Smooth muscle cell (in vitro differentiated cells): ENCODE measurements around the gene CNTD1. TPM values are rescaled to one million over a fixed set of nuclear protein-coding genes. Genes with fewer than 3 reads are reported as not detected.

Source experiments
- DNase-seq: peaks from one replicate; lab custom pipeline; 2025; ENCODE audit not compliant: unreplicated experiment; lab: John Stamatoyannopoulos, UW
- H2AFZ ChIP-seq: fragments of 200-600 bp; sonication (generic); 2 replicates; pipeline ENCODE4 v1.6.0; 2016; ENCODE audit warnings: antibody characterized with exemption, low read depth, mild to moderate bottlenecking
- H3F3A ChIP-seq: fragments of 200-600 bp; sonication (generic); 2 replicates; pipeline ENCODE4 v1.6.0; 2017; ENCODE audit warnings: antibody characterized with exemption, low read depth
- H3K27ac ChIP-seq: fragments of 200-600 bp; sonication (generic); 2 replicates; pipeline ENCODE4 v1.5.1; 2016; ENCODE audit warnings: low read depth, mild to moderate bottlenecking
- H3K27me3 ChIP-seq: fragments of 200-600 bp; sonication (generic); 2 replicates; pipeline ENCODE4 v1.6.1; 2016; ENCODE audit warnings: low read depth, mild to moderate bottlenecking
- H3K36me3 ChIP-seq: fragments of 200-600 bp; sonication (generic); 2 replicates; pipeline ENCODE4 v1.5.1; 2016; ENCODE audit warnings: low read depth
- H3K4me1 ChIP-seq: fragments of 200-600 bp; sonication (generic); 2 replicates; pipeline ENCODE4 v1.5.1; 2016; ENCODE audit warnings: low read depth
- H3K4me2 ChIP-seq: fragments of 200-600 bp; sonication (generic); 2 replicates; pipeline ENCODE4 v1.6.0; 2016; ENCODE audit warnings: mild to moderate bottlenecking
- H3K4me3 ChIP-seq: fragments of 200-600 bp; sonication (generic); 2 replicates; pipeline ENCODE4 v1.5.1; 2016; ENCODE audit warnings: mild to moderate bottlenecking
- H3K79me2 ChIP-seq: fragments of 200-600 bp; sonication (generic); 2 replicates; pipeline ENCODE4 v1.6.0; 2016; ENCODE audit warnings: low read depth, mild to moderate bottlenecking
- H3K9ac ChIP-seq: fragments of 200-600 bp; sonication (generic); 2 replicates; pipeline ENCODE4 v1.6.0; 2016; ENCODE audit warnings: low read depth
- H3K9me3 ChIP-seq: fragments of 200-600 bp; sonication (generic); replicated peaks from 2 replicates; pipeline ENCODE4 v1.5.1; 2016; ENCODE audit warnings: low read depth
- H4K20me1 ChIP-seq: fragments of 200-600 bp; sonication (generic); 2 replicates; pipeline ENCODE4 v1.6.0; 2016; ENCODE audit warnings: low read depth
- WGBS: methylation state at CpG from one replicate; pipeline ENCODE4 v1.1.7; 2016; ENCODE audit warnings: low lambda C conversion rate; 5-methylcytosine and 5-hydroxymethylcytosine counted together
- polyA plus RNA-seq: library from polyadenylated mRNA; unstranded; fragments of >200 nt; fragmentation: Nextera tagmentation; extraction: Ambion mirVana; gene quantifications from 2 replicates; pipeline ENCODE4 v1.2.1, GENCODE V29; 2016
- total RNA-seq: library from RNA; depleted of rRNA; stranded (reverse); fragments of >200 nt; gene quantifications from 2 replicates; pipeline ENCODE4 v1.2.3, GENCODE V29; 2014
- TF ChIP-seq, protein P1 (sequence below): fragments of 200-600 bp; sonication (generic); IDR thresholded peaks from 2 replicates; pipeline ENCODE4 v1.5.1; 2017; ENCODE audit warnings: borderline replicate concordance, mild to moderate bottlenecking, antibody characterized with exemption; ENCODE audit not compliant: insufficient read depth, poor library complexity, severe bottlenecking

Gene CNTD1
- total and polyA plus RNA-seq, 2 experiments from 2014 or later, result 0.17 TPM; not detected in 1

DNA sequence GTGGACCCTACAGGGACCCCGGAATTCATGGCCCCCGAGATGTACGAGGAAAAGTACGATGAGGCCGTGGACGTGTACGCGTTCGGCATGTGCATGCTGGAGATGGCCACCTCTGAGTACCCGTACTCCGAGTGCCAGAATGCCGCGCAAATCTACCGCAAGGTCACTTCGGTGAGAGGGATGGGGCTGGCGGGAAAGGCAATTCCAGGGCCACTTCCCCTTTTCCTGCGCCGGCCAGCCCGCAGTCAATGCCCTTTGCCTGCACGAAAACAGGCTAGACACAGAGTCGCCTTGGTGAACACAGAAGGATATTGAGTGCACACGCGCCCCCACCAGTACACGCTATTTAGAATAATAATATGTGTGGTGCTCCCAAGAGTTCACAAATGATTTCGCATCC is 14.3 kb upstream of the CNTD1 start:
- Histone ChIP-seq H4K20me1 (no peaks in the 10 kb centered on the region), H3K36me3 (no peaks in the 10 kb centered on the region), H3K9ac (no peak overlapping the region), H3K4me1 (no peaks in the 10 kb centered on the region), H2AFZ (no peak overlapping the region), H3K4me3 (no peak overlapping the region), H3K79me2 (no peaks in the 10 kb centered on the region), H3K4me2 (no peak overlapping the region), H3K27ac (no peak overlapping the region), H3K9me3 (no peaks in the 10 kb centered on the region), H3K27me3 (peaks cover 28% of the 10 kb centered on the region), H3F3A (no peaks in the 10 kb centered on the region)
- TF ChIP-seq, protein P1, sequence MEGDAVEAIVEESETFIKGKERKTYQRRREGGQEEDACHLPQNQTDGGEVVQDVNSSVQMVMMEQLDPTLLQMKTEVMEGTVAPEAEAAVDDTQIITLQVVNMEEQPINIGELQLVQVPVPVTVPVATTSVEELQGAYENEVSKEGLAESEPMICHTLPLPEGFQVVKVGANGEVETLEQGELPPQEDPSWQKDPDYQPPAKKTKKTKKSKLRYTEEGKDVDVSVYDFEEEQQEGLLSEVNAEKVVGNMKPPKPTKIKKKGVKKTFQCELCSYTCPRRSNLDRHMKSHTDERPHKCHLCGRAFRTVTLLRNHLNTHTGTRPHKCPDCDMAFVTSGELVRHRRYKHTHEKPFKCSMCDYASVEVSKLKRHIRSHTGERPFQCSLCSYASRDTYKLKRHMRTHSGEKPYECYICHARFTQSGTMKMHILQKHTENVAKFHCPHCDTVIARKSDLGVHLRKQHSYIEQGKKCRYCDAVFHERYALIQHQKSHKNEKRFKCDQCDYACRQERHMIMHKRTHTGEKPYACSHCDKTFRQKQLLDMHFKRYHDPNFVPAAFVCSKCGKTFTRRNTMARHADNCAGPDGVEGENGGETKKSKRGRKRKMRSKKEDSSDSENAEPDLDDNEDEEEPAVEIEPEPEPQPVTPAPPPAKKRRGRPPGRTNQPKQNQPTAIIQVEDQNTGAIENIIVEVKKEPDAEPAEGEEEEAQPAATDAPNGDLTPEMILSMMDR, result no peak
- WGBS, result 94% methylated on average over 23 of the region's 25 CpGs
- no peak for DNase-seq

DNA sequence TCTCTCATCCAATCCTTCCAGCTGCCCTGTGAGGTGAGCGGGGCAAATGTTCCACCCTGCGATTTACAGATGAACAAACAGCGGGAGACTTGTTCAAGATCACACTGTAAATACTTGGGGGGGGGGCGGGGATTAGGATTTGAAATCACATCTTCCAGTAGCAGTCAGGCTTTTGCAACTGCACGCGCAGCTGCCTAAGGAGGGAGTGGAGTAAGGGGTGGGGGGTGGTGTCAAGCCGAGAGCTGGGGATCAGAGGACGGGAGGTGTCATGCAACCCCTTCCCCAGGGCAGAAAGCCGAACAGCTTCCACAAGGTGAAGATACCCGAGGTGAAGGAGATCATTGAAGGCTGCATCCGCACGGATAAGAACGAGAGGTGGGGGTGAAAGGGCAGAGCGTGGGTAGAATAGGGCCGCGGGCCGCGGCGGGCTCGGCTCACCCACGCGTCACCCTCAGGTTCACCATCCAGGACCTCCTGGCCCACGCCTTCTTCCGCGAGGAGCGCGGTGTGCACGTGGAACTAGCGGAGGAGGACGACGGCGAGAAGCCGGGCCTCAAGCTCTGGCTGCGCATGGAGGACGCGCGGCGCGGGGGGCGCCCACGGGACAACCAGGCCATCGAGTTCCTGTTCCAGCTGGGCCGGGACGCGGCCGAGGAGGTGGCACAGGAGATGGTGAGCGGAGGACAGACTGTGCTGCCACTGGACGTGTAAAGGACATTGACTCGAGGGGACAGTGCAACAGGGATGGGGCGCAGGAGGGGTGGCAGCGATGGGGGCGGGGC is 13.7 kb upstream of the CNTD1 start:
- Histone ChIP-seq H3K4me2 (no peak overlapping the region), H3K36me3 (no peaks in the 10 kb centered on the region), H3K4me1 (no peaks in the 10 kb centered on the region), H3K27ac (no peak overlapping the region), H4K20me1 (no peaks in the 10 kb centered on the region), H3K9ac (no peak overlapping the region), H3F3A (no peaks in the 10 kb centered on the region), H3K9me3 (no peaks in the 10 kb centered on the region), H2AFZ (no peak overlapping the region), H3K79me2 (no peaks in the 10 kb centered on the region), H3K4me3 (no peak overlapping the region), H3K27me3 (peaks cover 28% of the 10 kb centered on the region)
- TF ChIP-seq, protein P1, result no peak
- no peak for DNase-seq
- 93% methylated on average over 49 of the region's 52 CpGs for WGBS

DNA sequence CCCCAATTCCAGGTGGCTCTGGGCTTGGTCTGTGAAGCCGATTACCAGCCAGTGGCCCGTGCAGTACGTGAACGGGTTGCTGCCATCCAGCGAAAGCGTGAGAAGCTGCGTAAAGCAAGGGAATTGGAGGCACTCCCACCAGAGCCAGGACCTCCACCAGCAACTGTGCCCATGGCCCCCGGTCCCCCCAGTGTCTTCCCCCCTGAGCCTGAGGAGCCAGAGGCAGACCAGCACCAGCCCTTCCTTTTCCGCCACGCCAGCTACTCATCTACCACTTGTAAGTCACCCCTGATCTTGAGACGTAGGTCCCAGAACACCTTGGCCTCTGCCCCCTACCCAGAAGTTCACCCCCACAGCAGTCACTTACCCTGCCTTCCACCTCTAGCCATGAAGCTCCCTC is 11.4 kb upstream of the CNTD1 start:
- Histone ChIP-seq H3K27ac (no peak overlapping the region), H3K9ac (no peak overlapping the region), H3K9me3 (no peaks in the 10 kb centered on the region), H3K27me3 (peaks cover 10% of the 10 kb centered on the region), H3K4me3 (no peak overlapping the region), H3K36me3 (no peaks in the 10 kb centered on the region), H3F3A (no peaks in the 10 kb centered on the region), H3K4me1 (no peaks in the 10 kb centered on the region), H3K79me2 (no peaks in the 10 kb centered on the region), H4K20me1 (no peaks in the 10 kb centered on the region), H3K4me2 (no peak overlapping the region), H2AFZ (no peak overlapping the region)
- TF ChIP-seq, protein P1, result no peak
- WGBS, result 90% methylated on average over 10 of the region's 11 CpGs
- DNase-seq, result no peak

DNA sequence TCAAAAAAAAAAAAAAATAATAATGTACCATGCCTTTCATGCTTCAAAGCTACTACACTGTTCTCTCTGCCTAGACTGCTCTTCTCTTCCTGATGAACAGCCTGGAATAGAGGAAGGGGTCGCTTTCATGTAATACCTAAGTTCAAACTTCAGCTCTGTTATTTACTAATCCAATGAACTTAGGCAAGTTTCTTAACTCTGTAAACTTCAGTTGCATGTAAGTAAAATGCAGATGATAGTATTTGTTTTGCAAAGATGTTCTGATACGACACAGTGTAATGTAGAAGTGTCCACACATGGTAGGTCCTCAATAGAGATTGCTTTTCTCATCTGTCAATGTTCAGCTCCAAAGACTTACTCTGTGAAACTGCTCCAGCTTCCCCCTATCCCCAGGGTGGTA is 6.7 kb upstream of the CNTD1 start:
- TF ChIP-seq, protein P1, result no peak
- whole genome bisulfite sequencing, result 90% methylated on average over 2 of the region's 2 CpGs
- no peaks in the 10 kb centered on the region for H3K36me3 ChIP-seq

More for the DNA sequence above, 6.7 kb upstream of the CNTD1 start:
- Histone ChIP-seq H3K27me3 (no peaks in the 10 kb centered on the region), H3K9me3 (no peaks in the 10 kb centered on the region), H4K20me1 (no peaks in the 10 kb centered on the region), H3K27ac (no peak overlapping the region), H3F3A (no peaks in the 10 kb centered on the region), H3K4me1 (no peaks in the 10 kb centered on the region), H2AFZ (no peak overlapping the region), H3K9ac (no peak overlapping the region), H3K4me3 (no peak overlapping the region), H3K4me2 (no peak overlapping the region), H3K79me2 (no peaks in the 10 kb centered on the region)
- DNase-seq, result no peak
